Stomach (tissue), 9 donors: Measurements from ENCODE around the gene DIDO1. TPM values are rescaled to one million over a fixed set of nuclear protein-coding genes. Genes with fewer than 3 reads are reported as not detected.

Experiments used
- DNase-seq, 2 donors: peaks; one replicate each; pipeline versions ENCODE4 v3.0.0 to v3.0.0-alpha.2; 2013 to 2019
- H3K27ac ChIP-seq, 5 donors: fragments of 200-600 bp in 4 of 5; sonication (generic) in 4 of 5; one replicate each; pipeline ENCODE4 v1.5.1; 2013 to 2019; ENCODE audit warnings: mild to moderate bottlenecking in 1 of 5, moderate library complexity in 1 of 5
- H3K27me3 ChIP-seq, 3 donors: fragments of 200-600 bp; sonication (generic); one replicate each; pipeline ENCODE4 v1.5.1; 2017 to 2019; ENCODE audit warnings: mixed run types in 1 of 3
- H3K36me3 ChIP-seq, 4 donors: fragments of 200-600 bp; sonication (generic); 1 replicate in 3 of 4; 2 replicates in 1 of 4; pipeline ENCODE4 v1.5.1; 2016 to 2019
- H3K4me1 ChIP-seq, 4 donors: fragments of 200-600 bp; sonication (generic); one replicate each; pipeline ENCODE4 v1.5.1; 2016 to 2019
- H3K4me3 ChIP-seq, 4 donors: fragments of 200-600 bp; sonication (generic) in 3 of 4; one replicate each; pipeline ENCODE4 v1.5.1; 2016 to 2019; ENCODE audit warnings: mild to moderate bottlenecking in 1 of 4
- H3K9me3 ChIP-seq, 4 donors: fragments of 200-600 bp; sonication (generic); one replicate each; pipeline ENCODE4 v1.5.1; 2016 to 2019
- CTCF ChIP-seq, 7 experiments: fragments of 450-650 bp in 4 of 7; fragments of 200-600 bp in 3 of 7; sonication (generic) in 3 of 7; IDR thresholded peaks; one replicate each; pipeline ENCODE4 v1.5.1; 2016 to 2019; ENCODE audit warnings: antibody characterized with exemption in 7 of 7, control low read depth in 2 of 7, mild to moderate bottlenecking in 1 of 7
- EP300 ChIP-seq: sonication (generic); formaldehyde crosslinking; IDR thresholded peaks from one replicate; pipeline ENCODE4 v1.6.1; 2017; ENCODE audit warnings: antibody characterized with exemption
- POLR2A ChIP-seq, 4 donors: fragments of 450-650 bp; IDR thresholded peaks; one replicate each; pipeline ENCODE4 v1.6.1; 2016; ENCODE audit warnings: antibody characterized with exemption in 4 of 4, control low read depth in 2 of 4, mild to moderate bottlenecking in 1 of 4, moderate library complexity in 1 of 4
- POLR2AphosphoS5 ChIP-seq, 3 donors: sonication (generic); formaldehyde crosslinking; IDR thresholded peaks; one replicate each; pipeline ENCODE4 v1.6.1; 2016; ENCODE audit warnings: antibody characterized with exemption in 3 of 3
- WGBS, 5 donors: extraction: QIAGEN DNeasy Blood & Tissue Kit in 3 of 5; methylation state at CpG; one replicate each; pipeline versions ENCODE4 v1.1.5 to v1.1.7; 2013 to 2018; 5-methylcytosine and 5-hydroxymethylcytosine counted together
- intact Hi-C: fragments of 100-400 bp; cut with DNase I; formaldehyde crosslinking; loops from one replicate; pipeline ENCODE4 v1.15.1; 2023; ENCODE audit warnings: low total_unique reads
- polyA plus RNA-seq, 3 donors: library from polyadenylated mRNA; stranded (reverse); fragments of 200-250 nt; gene quantifications; one replicate each; pipeline ENCODE4 v1.2.3, GENCODE V29; 2013
- total RNA-seq, 5 donors: library from RNA; depleted of rRNA; stranded (reverse); fragments of >200 nt; gene quantifications; one replicate each; pipeline versions ENCODE4 v1.1.0 to v1.2.3, GENCODE V29; 2014 to 2016
- donor health status: healthy with polysubstance abuse.
- donor health status: Bipolar disorder and iron deficiency.
- donor health status: healthy.

DIDO1 gene
- total and polyA plus RNA-seq, 8 donors: 8.1 to 117 (median 57.7) TPM

DNA sequence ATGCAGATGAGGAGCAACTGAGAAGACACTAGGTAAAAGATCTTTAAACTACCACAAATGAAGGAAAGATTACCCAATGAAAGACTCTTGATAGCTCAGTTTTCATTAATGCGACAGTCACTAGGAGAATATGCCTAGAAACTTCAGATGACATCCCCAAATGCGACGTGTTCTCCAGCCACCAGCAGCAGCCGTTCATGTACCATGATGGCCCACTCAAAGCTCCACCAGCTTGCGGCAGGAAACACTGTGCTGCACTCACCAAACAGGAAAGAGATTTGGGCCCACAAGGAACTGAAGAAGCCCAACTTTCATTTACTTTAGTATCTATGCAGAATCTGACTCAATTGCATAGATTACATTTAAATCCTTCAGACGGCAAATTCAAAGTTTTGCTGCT lies 7.5 kb downstream of the DIDO1 start:
- Histone ChIP-seq H3K4me3 (peak overlapping the region in 2 of 4 donors; percentile 8 to 18), H3K27ac (no peak overlapping the region), H3K4me1 (peaks cover 85 to 100% (median 94%) of the 10 kb centered on the region in 4 donors), H3K36me3 (peaks cover 0 to 3% (median 0%) of the 10 kb centered on the region in 4 donors), H3K9me3 (no peaks in the 10 kb centered on the region), H3K27me3 (no peaks in the 10 kb centered on the region)
- intact Hi-C loops: no loop called here
- DNase-seq: no peak
- WGBS, 5 donors: 55 to 64% (median 56%) methylated on average over 6 of the region's 6 CpGs
- no peak for TF ChIP-seq CTCF (IDR thresholded peaks at IDR 0.05)
- TF ChIP-seq POLR2AphosphoS5 (IDR thresholded peaks at IDR 0.05): no peak
- TF ChIP-seq EP300: no peak
- no peak for TF ChIP-seq POLR2A (IDR thresholded peaks at IDR 0.05)

- H3K4me3 ChIP-seq: no peak overlapping the region
- peaks cover 1 to 10% (median 6%) of the 10 kb centered on the region in 4 donors for H3K36me3 ChIP-seq
- intact Hi-C loops: no loop called here
- no peaks in the 10 kb centered on the region for H3K27me3 ChIP-seq
- 37 to 58% (median 50%) methylated on average over 3 of the region's 3 CpGs for WGBS, 5 donors
- H3K27ac ChIP-seq: no peak overlapping the region
- no peak for TF ChIP-seq EP300
- TF ChIP-seq POLR2AphosphoS5 (IDR thresholded peaks at IDR 0.05): no peak
- no peak for TF ChIP-seq POLR2A (IDR thresholded peaks at IDR 0.05)
- TF ChIP-seq CTCF (IDR thresholded peaks at IDR 0.05): no peak
- DNase-seq: no peak
- H3K9me3 ChIP-seq: no peaks in the 10 kb centered on the region
- H3K4me1 ChIP-seq: peaks cover 84 to 100% (median 93%) of the 10 kb centered on the region in 4 donors
Observed at GRCh38 chr20:62918147-62918546, 8.2 kb downstream of the DIDO1 start.

DNA sequence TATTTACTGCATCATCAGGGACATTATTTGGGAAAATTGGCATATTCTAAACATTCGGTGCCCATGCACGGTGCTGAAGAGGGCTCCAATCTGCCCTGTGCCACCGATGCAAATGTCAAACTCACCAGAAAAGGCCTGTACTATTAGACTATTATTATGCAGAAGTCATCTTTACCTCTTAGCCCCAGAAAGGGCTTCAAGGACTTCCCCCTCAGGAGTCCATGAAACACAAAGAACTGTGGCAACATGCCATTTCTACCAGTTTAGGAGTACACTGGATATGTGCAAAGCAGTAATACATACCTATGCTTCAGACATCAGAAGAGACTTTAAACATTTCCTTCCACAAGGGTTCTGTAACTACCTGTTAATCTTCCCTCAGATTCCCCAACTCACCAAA lies 8.6 kb downstream of the DIDO1 start:
- WGBS, 5 donors: 64 to 76% (median 65%) methylated on average over 3 of the region's 3 CpGs
- H3K27ac ChIP-seq: no peak overlapping the region
- peaks cover 5 to 14% (median 10%) of the 10 kb centered on the region in 4 donors for H3K36me3 ChIP-seq
- no peaks in the 10 kb centered on the region for H3K27me3 ChIP-seq
- no peaks in the 10 kb centered on the region for H3K9me3 ChIP-seq
- peaks cover 80 to 100% (median 93%) of the 10 kb centered on the region in 4 donors for H3K4me1 ChIP-seq
- DNase-seq: no peak
- TF ChIP-seq POLR2A (IDR thresholded peaks at IDR 0.05) (no peak), POLR2AphosphoS5 (IDR thresholded peaks at IDR 0.05) (no peak), EP300 (no peak), CTCF (IDR thresholded peaks at IDR 0.05) (no peak)
- H3K4me3 ChIP-seq: no peak overlapping the region
- intact Hi-C loops: no loop called here

- no peaks in the 10 kb centered on the region for H3K9me3 ChIP-seq
- peaks cover 12 to 23% (median 16%) of the 10 kb centered on the region in 4 donors for H3K36me3 ChIP-seq
- TF ChIP-seq CTCF (IDR thresholded peaks at IDR 0.05): no peak
- no peak for TF ChIP-seq POLR2AphosphoS5 (IDR thresholded peaks at IDR 0.05)
- no peak for DNase-seq
- peaks cover 72 to 95% (median 88%) of the 10 kb centered on the region in 4 donors for H3K4me1 ChIP-seq
- intact Hi-C loops: no loop called here
- H3K27me3 ChIP-seq: no peaks in the 10 kb centered on the region
- WGBS, 5 donors: 64 to 73% (median 70%) methylated on average over 10 of the region's 10 CpGs
- no peak overlapping the region for H3K27ac ChIP-seq
- no peak overlapping the region for H3K4me3 ChIP-seq
Observed at GRCh38 chr20:62916703-62917476, 9.4 kb downstream of the DIDO1 start.
